Body of pancreas (tissue), 4 donors: ENCODE measurements around the gene SLC16A9.

Experiments
- POLR2A ChIP-seq, 3 donors: fragments of 450-650 bp; IDR thresholded peaks; one replicate each; pipeline ENCODE4 v1.6.1; 2016; ENCODE audit warnings: antibody characterized with exemption in 3 of 3, mild to moderate bottlenecking in 2 of 3
- TF ChIP-seq, protein P1 (sequence below), 7 experiments: fragments of 450-650 bp in 4 of 7; fragments of 200-600 bp in 3 of 7; sonication (generic) in 3 of 7; IDR thresholded peaks; one replicate each; pipeline ENCODE4 v1.5.1; 2016 to 2019; ENCODE audit warnings: antibody characterized with exemption in 7 of 7

DNA sequence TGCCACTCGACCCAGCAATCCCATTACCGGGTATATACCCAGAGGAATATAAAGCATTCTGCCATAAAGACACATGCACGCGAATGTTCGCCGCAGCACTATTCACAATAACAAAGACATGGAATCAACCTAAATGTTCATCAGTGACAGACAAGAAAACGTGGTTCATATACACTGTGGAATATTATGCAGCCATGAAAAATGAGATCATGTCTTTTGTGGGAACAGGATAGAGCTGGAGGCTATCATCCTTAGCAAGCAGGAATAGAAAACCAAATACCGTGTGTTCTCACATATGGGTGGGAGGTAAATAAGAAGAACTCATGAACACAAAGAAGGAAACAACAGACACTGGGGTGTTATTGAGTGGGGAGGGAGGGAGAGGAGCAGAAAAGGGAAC is 84.7 kb downstream of the SLC16A9 start:
- TF ChIP-seq, protein P1, sequence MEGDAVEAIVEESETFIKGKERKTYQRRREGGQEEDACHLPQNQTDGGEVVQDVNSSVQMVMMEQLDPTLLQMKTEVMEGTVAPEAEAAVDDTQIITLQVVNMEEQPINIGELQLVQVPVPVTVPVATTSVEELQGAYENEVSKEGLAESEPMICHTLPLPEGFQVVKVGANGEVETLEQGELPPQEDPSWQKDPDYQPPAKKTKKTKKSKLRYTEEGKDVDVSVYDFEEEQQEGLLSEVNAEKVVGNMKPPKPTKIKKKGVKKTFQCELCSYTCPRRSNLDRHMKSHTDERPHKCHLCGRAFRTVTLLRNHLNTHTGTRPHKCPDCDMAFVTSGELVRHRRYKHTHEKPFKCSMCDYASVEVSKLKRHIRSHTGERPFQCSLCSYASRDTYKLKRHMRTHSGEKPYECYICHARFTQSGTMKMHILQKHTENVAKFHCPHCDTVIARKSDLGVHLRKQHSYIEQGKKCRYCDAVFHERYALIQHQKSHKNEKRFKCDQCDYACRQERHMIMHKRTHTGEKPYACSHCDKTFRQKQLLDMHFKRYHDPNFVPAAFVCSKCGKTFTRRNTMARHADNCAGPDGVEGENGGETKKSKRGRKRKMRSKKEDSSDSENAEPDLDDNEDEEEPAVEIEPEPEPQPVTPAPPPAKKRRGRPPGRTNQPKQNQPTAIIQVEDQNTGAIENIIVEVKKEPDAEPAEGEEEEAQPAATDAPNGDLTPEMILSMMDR (IDR thresholded peaks at IDR 0.05) = no peak
- no peak for TF ChIP-seq POLR2A (IDR thresholded peaks at IDR 0.05)
